CMK (cell line): ENCODE results near the gene ZSCAN31.
"Not testable (repeated sequence)": the region's sequence is repeated elsewhere in the genome, so short reads cannot be mapped to it uniquely, and the experiment has no call there.

Source experiments
- DNase-seq: peaks from one replicate; pipeline ENCODE4 v3.0.0-alpha.2; 2010; ENCODE audit warnings: low read depth

Gene ZSCAN31

DNA sequence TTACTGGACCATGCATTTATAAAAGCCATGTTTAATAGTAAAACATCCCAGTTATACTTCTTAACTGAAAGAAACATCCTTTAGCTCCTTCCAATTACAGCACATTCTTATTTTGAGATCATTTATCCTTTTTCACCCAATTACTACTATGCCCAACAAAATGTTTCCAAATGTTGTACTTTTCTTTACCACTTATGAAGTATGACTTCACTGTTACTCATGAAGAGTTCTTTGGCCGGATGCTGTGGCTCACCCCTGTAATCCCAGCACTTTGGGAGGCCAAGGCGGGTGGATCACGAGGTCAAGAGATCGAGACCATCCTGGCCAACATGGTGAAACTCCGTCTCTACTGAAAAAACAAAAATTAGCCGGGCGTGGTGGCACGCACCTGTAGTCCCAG is 18.1 kb downstream of the ZSCAN31 start:
- DNase-seq = not testable (repeated sequence)

DNA sequence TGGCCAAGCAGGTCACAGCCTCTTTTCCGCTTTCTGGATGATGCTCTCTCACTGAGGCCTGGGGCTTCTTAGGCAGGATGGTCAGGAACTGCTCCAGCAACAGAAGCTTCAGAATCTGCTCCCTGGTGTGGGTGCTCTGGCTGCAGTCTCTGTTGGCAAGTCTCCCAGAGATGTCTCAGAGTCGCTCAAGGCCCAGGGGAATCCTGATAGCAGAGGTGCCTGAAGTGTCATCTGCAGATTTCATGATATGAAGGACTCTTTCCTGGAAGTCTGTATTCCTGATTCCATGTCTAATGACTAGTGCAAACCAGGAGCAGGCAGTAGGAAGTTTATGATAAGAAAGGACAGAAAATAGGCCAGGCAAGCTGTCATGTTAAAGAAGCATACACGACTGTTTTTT is 20.3 kb downstream of the ZSCAN31 start:
- no peak for DNase-seq

DNA sequence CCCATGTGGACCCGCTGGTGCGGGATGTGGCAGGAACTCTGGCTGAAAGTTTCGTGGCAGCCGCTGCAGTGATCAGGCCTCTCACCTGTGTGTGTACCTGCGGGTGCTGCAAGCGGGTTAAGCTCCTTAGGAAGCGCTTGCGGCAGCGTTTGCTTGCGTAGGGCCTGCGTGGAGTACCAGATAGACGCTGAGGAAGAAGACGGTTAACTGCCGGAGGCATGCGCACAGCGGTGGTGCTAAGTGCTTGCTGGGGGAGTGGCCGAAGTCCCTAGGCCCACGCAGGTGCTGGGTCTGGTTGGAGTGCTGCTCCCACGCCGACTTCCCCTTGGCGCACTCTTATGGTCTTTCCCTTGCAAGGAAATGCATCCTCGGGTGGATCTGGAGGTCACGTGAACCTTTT is 23.0 kb downstream of the ZSCAN31 start:
- DNase-seq = no peak

DNA sequence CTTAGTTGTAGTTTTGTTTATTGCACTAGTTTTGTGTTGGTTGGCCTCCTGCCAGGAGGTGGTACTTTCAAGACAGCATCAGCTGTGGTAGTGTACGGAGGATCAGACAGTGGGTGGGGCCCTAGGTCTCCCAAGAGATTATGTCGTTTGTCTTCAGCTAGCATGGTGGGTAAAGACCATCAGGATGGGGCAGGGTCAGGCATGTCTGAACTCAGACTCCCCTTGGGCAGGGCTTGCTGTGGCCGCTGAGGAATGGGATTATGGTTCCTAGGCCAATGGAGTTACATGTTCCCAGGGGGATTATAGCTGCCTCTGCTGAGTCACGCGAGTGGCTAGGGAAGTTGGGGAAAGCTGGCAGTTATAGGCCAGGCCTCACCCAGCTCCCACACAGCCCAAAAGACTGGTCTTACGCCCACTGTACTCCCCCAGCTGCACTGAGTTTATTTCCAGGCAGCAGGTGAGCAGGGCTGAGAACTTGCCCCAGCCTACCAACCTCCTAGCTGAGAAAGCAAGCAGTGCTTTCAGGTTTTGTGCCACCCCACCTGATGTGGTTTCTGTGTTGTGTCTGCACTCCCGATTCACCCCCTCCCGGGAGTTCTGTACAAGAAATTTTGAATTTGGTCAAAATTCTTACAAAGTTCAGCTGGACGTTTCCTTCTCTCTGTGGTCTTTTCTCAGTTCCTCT is 24.7 kb downstream of the ZSCAN31 start:
- DNase-seq = no peak

GRCh38 chr6:28306363-28306762 is 29.6 kb downstream of the ZSCAN31 start:
- DNase-seq = not testable (repeated sequence)

- DNase-seq = no peak
Measured at GRCh38 chr6:28303570-28303969, 32.4 kb downstream of the ZSCAN31 start.

DNA sequence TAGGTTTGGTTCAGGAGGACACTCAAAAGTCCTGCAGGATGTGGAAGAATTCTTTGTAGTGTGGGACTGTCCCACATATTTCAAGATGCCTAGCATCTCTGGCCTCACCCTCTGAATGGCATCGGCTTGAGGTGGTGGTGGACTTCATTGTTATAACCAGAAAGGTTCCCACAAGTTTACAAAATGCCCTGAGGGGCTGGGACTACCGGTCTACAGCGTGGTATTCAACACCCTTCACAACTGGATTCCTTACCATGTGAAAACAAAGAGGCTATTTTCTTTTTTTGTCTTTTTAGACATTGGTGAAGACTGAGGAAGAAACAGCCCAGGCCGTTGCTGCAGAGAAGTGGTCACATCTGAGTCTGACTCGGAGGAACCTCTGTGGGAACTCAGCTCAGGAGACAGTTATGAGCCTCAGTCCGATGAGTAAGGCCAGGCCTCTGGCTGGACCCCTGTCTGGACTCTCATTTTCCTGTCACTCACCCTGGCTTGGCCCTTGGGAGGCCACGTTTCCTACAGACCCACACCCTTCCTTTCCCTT is 39.4 kb downstream of the ZSCAN31 start:
- DNase-seq = no peak

GRCh38 chr6:28295326-28295725 is 40.6 kb downstream of the ZSCAN31 start:
- DNase-seq = no peak

DNA sequence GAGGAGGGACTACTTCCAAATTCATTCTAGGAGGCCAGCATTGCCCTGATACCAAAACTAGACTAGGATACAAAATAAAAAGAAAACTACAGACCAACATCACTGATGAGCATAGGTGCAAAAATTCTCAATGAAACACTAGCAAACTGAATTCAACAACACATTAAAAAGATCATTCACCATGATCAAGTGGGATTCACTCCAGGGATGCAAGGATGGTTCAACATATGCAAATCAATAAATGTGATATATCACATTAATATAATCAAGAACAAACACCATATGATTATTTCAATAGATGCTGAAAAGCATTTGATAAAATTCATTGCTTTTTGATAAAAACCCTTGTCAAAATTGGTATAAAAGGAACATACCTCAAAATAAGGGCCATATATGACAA is 44.4 kb downstream of the ZSCAN31 start:
- no peak for DNase-seq

- DNase-seq = no peak
Measured at GRCh38 chr6:28282926-28283325, 53.0 kb downstream of the ZSCAN31 start.

DNA sequence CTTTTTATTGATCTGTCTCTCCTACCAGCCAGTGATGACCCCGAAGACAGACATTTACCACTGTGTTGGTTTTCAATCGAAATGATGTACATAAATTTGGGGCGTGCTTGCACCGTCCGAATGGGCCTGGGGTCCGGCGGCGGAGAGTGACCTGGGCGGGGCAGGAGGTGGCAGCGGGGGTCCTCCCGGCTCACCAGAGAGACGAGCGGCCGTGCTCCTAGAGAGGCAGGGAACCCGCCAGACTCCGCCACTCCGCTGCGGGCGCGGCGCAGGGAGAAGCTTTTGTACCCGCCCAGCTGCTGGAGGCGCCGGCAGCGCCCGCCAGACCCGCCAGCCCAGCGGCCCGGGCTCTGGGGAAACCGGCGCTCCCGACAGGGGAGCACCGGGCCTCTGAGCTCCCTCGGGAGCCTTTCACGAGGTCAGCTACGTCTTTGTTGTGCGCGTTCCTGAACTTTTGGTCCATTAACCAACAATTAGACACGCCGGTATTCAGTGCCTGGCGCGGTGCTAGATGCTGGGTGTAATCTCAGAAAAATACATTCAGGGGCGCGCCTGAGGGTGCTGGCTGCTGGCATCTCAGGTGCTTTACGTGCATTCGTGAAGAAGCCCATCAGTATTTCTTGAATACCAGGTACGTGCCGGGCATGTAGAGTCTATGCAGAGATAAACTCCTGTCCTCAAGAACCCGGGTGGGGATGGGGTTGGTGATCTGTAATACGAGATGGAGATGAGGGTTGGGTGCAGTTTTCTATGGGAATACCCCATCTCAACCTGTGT is 54.5 kb downstream of the ZSCAN31 start, which contains the start of gene PGBD1:
PGBD1 (plus strand) TSS at position 285 of the 777 bp plus-strand sequence. CDS start 2,242 bp downstream, outside the sequence.
- DNase-seq = peak; percentile 41

GRCh38 chr6:28280595-28281287 is 55.2 kb downstream of the ZSCAN31 start:
- DNase-seq = no peak

- DNase-seq = no peak
Measured at GRCh38 chr6:28277746-28278145, 58.2 kb downstream of the ZSCAN31 start.

GRCh38 chr6:28274888-28275287 is 61.1 kb downstream of the ZSCAN31 start:
- no peak for DNase-seq
